ENCODE data around the gene ATP6V0D1.
"Not testable (repeated sequence)": the region's sequence is repeated elsewhere in the genome, so short reads cannot be mapped to it uniquely, and the experiment has no call there.

Gene ATP6V0D1

DNA sequence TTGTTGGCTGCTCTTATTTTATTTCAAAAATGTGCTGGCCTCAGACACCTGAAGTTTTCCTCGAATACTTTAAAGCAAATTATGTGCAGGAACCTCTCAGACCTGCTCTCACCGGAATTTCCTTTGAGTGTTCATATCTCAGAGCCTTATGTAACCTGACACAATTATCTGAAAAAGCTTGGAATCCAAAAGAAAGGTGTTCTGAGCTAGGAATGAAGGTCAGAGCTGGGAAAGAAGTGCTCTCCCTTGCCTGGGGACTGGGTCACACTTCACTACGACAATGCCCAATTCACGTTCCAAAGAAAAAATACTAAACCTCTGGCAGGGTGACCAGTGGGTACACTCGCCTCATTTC is 56.7 kb downstream of the ATP6V0D1 start:
- no peak for DNase-seq

DNA sequence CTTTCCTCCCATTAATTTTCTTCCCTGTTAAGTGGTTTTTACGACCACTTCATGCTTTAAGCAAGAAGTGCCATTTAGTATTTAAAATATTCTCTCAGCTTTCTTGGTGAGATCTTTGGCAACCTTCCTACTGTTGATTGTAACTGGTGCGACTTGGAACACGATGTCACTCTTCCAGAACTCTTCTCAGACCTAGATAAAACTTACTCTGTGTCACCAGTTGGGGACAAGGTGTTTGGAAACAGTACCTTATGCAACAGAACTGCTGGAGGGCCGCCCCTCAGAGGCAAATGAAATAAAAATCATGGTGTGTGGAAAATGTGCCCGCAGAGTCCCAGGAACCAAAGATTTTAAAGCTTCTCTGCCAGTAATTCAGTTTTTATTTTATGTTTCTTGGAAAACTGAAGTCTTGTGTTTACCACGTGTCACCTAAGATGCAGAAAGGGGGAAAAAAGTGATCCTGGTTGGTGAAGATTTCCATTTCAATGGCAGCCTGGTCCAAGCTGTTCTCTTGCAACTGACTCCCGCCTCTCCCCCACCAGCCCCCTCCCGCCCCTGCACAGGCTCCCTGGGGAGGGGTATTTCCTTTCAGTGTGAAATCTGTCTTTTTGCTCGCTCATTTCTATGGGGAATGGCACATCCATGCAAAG is 57.2 kb downstream of the ATP6V0D1 start:
- DNase-seq, result no peak

DNA sequence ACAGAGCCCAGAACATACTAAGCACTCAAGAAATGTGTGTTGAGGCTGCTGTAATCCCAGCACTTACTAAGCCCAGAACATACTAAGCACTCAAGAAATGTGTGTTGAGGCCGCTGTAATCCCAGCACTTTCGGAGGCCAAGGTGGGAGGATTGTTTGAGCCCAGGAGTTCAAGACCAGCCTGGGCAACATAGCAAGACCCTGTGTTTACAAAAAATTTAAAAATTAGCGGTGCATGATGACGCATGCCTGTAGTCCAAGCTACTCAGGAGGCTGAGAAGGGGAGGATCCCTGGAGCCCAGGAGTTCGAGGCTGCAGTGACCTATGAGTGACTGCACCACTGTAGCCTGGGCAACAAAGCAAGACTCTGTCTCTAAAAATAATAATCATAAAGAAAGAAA is 57.9 kb downstream of the ATP6V0D1 start:
- DNase-seq, result no peak

DNA sequence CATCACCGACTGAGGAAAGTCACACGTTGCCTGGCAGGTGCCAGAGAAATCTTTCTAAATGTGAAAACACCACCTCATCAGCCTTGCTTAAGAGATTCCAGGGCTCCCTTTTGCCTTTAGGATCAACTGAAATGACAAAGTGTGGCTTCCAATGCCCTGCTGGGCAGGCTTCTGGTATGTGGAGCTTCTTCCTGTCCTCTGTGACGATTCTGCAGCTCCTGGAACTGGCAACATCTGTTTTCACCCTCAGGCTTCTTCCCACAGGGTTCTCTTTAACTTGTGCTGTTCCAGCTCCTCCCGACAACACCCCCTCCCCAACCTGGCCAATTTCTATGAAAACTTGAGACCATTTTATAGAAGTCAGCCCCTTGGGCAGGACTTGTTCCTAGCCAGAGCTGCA is 59.9 kb downstream of the ATP6V0D1 start:
- no peak for DNase-seq

DNA sequence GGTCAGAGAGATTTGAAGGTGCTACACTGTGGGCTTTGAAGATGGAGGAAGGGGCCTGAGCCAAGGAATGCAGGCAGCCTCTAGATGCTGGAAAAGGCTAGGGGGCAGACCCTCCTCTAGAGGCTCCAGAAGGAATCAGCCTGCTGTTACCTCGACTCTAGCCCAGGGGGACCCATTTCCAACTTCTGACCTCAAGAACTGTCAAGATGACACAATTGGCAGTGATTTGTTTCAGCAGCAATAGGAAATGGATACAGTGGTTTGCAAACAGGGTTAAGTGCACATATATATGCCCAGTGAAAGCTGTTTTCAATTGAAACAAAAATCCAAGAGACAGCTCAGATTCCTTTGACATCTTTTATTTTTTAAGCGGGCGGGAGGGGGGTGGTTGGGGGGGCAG is 61.0 kb downstream of the ATP6V0D1 start:
- DNase-seq, result no peak

DNA sequence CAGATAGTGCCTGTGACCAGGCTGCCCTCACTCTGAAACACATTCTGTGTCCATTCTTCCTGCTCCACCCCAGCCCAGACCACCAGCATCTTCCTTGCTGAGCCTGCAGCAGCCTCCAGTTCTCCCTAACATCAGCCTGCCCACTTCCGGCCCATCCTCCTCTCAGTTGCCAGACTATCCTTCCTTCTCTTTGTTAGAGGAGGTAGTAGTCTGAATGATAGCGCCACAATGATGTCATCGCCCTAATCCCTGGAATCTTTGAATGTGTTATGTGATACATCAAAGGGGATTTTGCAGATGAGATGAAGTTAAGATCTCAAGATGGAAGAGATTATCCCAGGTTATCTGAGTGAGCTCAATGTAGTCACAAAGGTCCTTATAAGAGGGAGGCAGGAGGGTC is 61.5 kb downstream of the ATP6V0D1 start:
- DNase-seq, result no peak

DNA sequence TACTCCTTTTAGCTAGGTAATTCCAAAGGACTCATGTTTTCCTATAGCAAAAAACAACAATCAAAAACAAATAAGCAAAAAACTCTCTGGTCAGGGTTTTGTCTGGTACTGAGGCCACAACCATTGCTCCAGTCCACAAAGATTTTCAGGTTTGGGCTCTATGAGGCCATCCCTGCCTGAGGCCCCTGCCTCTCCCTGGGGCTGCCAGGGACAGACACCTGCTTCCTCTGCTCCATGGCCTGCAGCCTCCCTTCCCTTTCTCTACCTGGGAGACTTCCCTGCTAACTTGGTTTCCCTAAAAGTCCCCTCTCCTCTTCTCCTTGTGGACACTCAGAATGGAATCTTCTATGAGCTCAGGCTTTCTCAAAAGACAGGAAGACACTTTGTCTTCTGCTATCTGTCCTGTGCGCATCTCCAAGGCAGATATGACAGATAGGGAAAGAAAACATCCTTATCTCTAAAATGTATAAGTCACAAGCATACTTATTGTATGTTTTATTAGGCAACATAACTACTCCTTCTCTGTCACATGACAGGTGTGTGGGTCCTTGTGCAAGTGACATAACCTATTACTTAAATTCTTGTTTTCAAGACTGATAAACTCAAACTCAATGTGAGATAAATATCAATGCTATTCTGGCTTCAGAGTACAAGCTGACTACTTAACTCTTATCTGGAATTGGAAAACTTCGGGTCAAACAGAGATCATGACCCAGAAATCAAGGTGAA is 63.5 kb downstream of the ATP6V0D1 start:
- DNase-seq, result no peak

DNA sequence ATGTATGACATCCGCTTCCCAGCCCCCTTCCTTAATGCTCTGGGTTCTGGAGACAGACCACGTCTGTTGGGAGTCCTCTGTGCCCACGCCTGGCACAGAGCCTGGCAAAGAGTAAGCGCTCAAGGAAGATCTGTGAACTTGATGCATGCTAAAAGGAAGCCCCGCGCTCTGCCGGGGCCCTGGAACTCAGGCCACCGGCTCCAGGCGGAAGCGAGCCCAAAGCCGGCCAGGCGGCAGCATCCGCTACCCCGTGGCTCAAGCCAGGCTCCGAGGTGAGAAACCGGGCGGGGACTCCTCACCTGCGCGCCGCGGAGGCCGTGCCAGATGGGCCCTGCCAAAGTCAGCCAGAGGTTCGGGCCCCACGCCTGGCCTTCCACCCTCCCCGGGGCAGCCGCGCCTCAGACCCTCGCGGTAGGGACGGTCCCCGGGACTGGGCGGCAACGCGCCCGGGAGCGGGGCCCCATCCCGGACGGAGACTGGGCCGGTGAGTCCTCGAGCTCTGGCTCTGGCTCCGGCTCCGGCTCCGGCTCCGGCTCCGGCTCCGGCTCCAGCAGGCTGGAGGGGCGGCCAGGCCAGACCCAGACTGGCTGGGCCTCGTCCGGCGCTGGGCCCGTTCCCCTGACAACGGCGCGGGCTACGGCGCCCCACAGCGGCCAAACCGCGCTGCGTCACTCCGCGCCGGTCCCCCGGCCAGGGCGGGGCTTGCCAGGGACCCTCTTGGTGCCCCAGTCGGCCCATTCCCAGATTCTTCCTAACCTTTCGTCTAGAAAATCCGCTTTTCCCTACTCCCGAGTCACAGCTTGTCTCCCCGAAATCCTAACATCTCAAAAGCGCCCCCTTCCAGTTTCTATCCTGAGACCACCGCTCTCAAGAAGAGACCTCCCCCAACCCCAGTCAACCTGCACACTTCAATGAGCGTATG is 64.8 kb downstream of the ATP6V0D1 start, which contains the start of gene ZDHHC1:
Gene ZDHHC1 (minus strand): TSS at position 606 of the 922 bp plus-strand sequence. CDS start 8,702 bp downstream, outside the sequence.
- DNase-seq, result peak; percentile 5

DNA sequence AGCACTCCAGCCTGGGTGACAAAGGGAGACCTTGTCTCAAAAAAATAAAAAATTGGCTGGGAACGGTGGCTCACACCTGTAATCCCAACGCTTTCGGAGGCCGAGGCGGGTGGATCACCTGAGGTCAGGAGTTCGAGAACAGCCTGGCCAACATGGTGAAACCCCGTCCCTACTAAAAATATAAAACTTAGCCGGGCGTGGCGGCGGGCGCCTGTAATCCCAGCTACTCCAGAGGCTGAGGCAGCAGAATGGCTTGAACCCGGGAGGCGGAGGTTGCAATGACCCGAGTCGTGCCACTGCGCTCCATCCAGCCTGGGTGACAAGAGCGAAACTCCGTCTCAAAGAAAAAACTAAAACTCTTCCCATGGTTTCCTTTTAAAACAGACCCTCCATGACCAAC is 65.5 kb downstream of the ATP6V0D1 start:
- DNase-seq, result not testable (repeated sequence)

DNA sequence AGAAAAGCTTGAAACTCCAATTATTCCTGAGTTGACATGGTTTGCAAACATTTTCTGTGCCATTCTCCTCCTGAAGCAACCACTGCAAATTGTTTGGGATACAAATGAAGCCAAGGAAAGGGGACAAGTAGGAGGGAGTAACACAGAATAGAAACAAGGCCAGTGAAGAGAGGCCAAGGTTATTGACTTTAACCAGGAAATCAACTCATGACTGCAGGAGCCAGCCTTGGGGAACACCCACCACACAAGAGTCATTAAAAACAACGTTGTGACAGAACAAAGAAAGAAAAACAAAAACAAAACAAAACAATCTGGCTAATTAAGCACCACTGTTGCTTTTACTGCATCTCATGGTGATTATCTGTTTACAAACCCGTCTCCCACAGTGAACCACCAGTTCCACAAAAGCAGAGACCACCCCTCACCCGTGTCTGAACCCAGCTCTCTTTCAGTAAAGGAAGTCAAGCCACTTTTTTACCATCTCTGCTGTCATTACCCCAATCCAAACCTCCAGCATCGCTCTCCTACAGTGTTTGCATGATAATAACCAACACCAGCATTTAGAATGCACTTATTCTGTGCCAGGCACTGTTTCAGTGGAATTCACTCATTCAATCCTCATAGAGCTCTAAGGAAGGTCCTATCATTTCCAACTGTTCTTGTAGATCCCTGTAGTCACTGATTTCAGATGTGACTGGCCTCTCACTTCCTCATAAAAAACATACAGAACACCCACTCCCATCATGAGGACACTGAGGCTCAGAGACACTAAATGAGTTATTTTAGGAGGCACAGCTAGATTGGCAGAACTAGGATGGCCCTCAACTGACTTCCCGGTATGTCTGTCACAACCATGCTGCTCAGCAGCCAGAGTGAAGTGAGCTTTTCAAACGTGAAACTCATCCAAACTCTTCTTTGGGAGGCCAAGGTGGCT is 66.7 kb downstream of the ATP6V0D1 start:
- DNase-seq, result peak; percentile 15

DNA sequence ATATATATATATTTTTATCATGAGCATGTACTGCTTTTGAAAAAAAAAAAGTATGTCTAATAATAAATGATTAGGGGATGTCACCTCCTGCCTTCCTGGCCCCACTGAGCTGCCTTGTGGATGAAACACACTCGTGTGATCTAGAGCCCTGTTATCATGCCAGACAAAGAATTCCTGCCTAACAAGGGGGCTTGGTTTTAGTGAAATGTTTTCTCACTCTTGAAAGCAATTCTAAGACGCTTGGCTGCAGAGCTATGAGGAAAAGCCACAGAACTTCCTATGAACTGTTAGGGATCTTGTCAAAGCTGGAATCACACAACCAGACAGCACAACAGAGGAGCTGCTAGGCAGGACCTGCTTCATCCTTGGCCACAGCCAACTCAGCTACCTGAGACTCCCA is 68.7 kb downstream of the ATP6V0D1 start:
- no peak for DNase-seq

DNA sequence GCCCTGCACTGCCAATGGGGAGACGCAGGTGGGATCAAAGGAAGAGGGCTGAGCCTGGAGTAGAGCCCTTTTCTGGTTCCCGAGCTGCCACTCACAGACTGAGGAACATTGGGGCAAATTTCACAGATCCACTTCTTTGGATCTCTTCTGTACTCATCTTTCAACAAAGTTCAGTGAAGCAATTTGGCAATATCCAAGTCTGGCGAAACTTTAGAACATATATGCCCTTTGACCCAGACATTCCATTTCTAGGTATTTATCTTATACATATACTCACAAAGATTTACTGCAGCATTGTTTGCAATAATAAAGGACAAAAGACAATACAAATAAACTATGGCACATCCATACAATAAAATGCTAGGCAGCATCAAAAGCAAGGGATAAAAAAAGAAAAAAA is 69.6 kb downstream of the ATP6V0D1 start:
- no peak for DNase-seq

DNA sequence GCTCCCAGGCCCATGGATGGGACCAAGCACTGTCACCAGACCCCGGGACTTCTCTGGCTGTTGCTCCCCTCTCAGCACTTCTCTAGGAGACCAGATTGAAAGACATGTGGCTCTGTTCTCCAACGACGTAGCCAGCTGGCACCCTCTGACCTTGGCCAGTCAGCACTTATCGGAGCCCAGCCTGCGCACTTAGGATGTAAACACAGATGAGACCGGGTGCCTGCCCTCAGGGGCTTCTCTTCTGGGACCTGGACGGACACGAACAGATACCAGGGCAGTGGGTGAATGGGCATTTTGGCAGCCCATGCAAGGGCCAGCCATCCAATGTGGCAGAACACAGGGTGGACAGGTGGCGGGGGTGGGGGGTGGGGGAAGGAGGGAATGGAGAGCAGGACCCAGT is 71.3 kb downstream of the ATP6V0D1 start:
- no peak for DNase-seq

DNA sequence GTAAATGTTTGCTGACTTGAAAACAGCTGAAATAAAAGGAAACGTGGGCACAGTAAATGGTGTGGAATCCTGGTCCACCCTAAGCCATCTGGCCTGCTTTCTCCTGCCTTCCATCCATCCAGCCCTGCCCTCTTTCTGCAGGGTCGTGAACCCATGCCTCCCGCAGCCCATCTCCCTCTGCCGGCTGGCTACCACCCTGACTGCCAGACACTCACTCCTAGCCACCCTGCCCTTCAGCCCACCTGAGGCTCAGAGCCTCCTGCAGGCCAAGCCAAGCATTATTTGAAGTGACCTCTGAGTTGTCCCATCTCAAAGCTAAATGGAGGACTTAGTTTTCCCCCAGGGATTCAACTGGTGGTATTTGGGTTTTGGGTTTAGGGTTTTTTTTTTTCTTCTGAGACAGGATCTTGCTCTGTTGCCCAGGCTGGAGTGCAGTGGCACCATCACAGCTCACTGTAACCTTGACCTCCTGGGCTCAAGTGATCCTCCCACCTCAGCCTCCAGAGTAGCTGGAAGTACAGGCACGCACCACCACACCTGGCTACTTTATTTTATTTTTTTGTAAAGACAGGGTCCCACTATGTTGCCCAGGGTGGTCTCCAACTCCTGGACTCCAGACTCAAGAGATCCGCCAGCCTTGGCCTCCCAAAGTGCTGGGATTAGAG is 73.0 kb downstream of the ATP6V0D1 start:
- DNase-seq, result no peak

DNA sequence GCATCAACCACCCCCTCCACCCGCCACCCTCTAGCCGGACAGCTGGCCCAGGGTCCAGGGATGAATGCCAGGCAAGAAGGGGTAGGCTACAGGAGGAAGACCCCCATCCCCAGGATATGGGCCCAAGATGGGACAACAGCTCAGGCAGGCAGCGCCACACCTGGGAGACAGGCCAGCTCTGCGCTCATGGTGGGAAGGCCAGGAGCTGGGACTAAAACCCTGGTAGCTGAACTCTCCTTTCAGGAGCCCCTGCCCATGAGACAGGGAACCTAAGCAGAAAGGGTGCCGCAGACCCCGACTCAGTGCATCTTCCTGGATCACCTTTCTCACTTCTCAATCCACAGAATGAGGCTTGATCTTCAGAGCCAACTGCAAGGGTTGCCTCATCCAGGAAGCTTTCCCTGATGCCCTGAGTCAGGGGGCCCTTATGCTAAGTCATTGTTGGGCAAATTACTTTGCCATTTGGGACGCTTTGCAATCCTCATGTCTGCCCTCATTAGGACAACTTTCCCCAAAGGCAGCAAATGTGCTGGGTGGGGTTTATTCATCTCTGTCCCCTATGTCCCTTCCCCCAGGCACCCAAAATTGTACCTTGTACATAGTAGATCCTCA is 73.7 kb downstream of the ATP6V0D1 start:
- DNase-seq, result no peak

DNA sequence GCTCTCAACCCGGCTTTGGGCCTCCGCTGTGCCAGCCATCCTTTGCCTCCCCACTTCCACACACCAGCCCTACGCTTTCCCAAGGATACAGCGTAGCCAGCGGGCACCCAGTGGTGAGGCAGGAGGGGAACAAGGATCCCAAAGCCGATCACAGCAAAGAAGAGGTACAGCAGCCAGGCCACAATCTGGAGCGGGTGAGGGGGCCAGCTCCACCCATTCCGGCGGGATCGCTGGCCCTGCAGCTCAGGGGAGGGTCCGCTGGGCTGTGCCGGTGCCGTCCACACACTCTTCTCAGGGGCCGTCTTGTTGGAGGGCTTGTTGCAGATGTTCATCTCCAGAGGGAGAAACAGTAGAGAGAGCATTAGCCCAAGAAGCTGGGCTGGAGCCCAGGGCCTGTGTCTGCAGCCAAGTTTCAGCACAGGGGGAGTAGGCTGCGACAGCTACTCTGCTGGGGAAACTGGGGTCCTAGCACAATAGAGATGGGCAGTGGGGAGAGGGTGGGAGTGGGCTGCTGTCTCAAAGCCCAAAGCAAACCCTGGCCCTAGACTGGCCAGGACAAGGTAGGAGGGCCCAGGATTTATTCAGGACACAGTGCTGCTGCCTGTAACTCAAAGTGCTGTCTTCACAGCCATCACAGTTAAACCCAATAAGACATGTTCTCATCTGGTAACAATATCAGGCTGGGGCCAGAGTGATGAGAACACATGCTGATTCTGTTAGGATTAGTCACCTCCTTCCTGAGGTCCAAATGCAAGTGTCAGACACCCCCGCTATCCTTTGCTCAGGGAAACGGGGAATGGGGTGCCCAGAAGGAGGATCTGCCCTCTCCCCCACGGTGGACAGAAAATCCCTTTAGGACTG is 74.6 kb downstream of the ATP6V0D1 start:
- DNase-seq, result no peak

DNA sequence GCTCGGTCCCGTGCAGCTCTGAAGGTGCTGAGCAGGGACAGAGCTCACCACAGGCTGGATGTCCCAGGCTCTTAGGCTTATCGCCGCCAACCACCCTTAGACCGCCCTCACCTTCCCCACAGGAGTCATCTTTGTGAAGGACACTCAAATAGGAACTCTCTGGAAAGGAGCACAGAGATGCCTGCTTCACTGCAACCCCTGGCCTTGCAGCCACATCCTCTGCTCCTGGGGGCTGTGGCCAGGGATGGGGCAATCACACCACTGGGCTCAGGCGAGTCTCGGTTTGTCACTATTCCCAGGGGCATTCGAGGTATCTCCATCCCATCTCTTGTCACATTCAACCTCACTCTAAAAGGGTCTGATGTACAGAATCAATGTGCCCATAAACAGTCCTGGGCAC is 75.6 kb downstream of the ATP6V0D1 start:
- DNase-seq, result no peak

DNA sequence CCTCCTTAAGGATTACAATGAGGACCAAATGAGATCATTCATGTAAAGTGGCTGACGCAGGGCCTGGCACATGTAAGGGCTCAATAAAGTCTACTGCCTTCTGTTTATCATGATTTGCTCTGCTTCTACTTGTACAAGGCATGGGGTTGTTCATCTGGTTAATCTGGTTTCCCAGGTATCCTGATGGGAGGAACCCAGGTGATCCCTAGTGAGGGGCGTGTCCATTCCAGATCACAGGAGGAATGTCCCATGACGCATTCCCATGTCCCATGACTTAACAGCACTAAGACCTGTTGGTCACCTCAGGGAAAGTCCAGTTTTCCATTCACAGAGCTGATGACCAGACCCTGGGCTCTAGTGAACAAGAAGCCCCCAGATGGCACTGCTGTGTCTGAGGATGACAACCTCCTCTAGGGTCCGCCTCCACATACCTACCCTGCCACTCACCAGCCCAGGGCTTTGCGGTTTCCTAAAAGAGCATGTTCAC is 76.2 kb downstream of the ATP6V0D1 start:
- peak; percentile 58 for DNase-seq

DNA sequence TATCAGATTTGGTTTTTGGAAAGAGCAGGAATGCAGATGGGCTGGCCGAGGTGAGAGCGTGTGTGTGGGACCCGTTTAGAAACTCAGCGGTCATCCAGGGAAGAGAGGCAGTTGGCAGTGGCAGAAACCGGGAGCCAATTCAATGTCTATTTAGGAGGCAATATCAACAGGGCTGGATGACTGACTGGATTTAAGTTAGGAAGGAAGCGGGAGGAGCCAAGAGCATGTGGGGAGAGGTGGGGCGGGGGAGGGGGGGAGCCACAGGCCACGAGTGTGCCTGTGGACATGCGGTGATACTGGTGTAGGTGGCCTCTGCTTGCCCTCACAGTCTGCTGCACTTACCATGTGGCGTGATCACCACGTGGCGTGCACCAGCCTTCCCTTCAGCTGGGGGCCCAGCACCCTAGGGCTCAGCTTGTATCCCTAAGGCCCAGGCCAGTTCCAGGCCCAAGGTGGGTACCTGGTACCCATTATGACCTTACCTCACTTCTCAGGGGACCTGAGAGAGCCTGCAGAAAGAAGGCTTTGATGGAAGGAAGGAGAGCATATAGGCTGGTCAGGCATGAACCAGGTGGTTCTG is 76.9 kb downstream of the ATP6V0D1 start:
- no peak for DNase-seq

DNA sequence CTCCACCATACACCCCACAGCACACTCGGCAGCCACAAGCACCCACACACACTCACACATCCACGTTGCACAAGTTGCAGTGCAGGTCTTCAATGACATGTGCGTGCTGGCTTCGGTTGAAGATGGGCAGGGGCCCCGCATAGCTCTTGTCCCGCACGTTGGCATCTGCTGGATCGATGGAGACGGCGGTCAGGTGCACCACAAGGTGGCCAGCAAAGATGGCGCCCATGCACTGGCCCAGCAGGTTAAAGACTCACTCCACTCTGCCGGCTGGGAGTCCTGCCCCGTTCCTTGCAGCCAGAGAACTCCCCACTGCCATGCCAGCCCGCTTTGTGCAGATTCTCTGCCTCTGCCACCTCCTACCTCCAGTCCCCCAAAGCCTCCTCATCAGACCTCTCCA is 80.1 kb downstream of the ATP6V0D1 start:
- no peak for DNase-seq

All from DMS153 (cell line).